DOHH2 (cell line): Measurements from ENCODE around the gene TTBK2.

Experiments
- CTCF ChIP-seq: fragments of 200-600 bp; sonication (generic); IDR thresholded peaks from one replicate; pipeline ENCODE4 v1.5.1; 2014; ENCODE audit warnings: antibody characterized with exemption, mild to moderate bottlenecking, low read depth, low read length; ENCODE audit not compliant: poor library complexity, severe bottlenecking
- EZH2phosphoT487 ChIP-seq: fragments of 200-600 bp; sonication (generic); IDR thresholded peaks from 2 replicates; pipeline ENCODE4 v1.6.1; 2017; ENCODE audit warnings: borderline replicate concordance, mild to moderate bottlenecking, antibody characterized with exemption, low read length, moderate library complexity, mixed read lengths

GRCh38 chr15:42805266-42805665 lies 115.3 kb downstream of the TTBK2 start:
- TF ChIP-seq CTCF (no peak), EZH2phosphoT487 (no peak)
